ENCODE measurements around the gene ALDOA. TPM values are rescaled to one million over a fixed set of nuclear protein-coding genes. Genes with fewer than 3 reads are reported as not detected.

The ALDOA gene
- total and polyA plus RNA-seq, 10 of the 15 experiments (the other 5 are each of a cell fraction or from before 2014, with no cell fraction given): 218 to 2,339 (median 1,095) TPM

GRCh38 chr16:30113031-30113710 lies 47.6 kb downstream of the ALDOA start, which contains the start of gene GDPD3:
Gene GDPD3, minus strand, starts transcription at chr16:30113537. Its CDS starts 59 bp downstream, at chr16:30113478.
- intact Hi-C loops (cut with micrococcal nuclease; ENCODE audit: unreplicated experiment): no loop called here
- H3K27ac ChIP-seq (ENCODE audit: control insufficient read depth, insufficient read depth): no peak within 1 kb of the TSS
- H2AFZ ChIP-seq (ENCODE audit: control insufficient read depth, low read depth, low read length): no peak within 1 kb of the TSS
- no peak within 1 kb of the TSS for H3K4me2 ChIP-seq (ENCODE audit: control insufficient read depth, insufficient read depth)
- RAD21 ChIA-PET (ENCODE audit: unreplicated experiment): interaction anchor here (1.2 to 3.0 kb wide), 4 partner anchors 21 to 70 kb away, joined by 3 to 13 read pairs (median 4); partner anchors contain the start of genes CORO1A and TBX6
- H3K27me3 ChIP-seq (replicated peaks in 1 of 2; ENCODE audit: control insufficient read depth in 2 of 2, insufficient read depth in 2 of 2, low read length in 1 of 2): no peaks in the 10 kb centered on the region
- no peaks in the 10 kb centered on the region for H3K9me3 ChIP-seq (replicated peaks; ENCODE audit: control insufficient read depth, insufficient read depth, low read length)
- H3K4me3 ChIP-seq: no peak within 1 kb of the TSS
- CTCF ChIA-PET: interaction anchor here (1.5 to 3.0 kb wide), 6 partner anchors 8 to 73 kb away, joined by 3 to 22 read pairs (median 10); partner anchors contain the start of genes MAPK3 and TBX6
- ATAC-seq: peak; percentile 9; the same call in 2 of the 3 replicates
- FAIRE-seq: no peak
- in situ Hi-C loops (cut with MboI): no loop called here
- WGBS (ENCODE audit: insufficient coverage, insufficient replicate concordance, low lambda C conversion rate, missing lambda C conversion rate): 82% methylated on average over 20 of the region's 20 CpGs
- peaks cover 2% of the 10 kb centered on the region for H3K4me1 ChIP-seq (ENCODE audit: control insufficient read depth, insufficient read depth, low read length)
- DNase-seq (ENCODE audit: low read depth, low spot score): no peak
- no peak within 1 kb of the TSS for H3K9ac ChIP-seq (ENCODE audit: control insufficient read depth, insufficient read depth, low read length)
- POLR2A ChIA-PET: no interaction called here
- TF ChIP-seq EED (IDR thresholded peaks at IDR 0.05; ENCODE audit: low read depth): 0 out of 2 replicates have a peak, but pooled peaks have one; percentile 1
- TF ChIP-seq CBX3 (IDR thresholded peaks at IDR 0.05; ENCODE audit: borderline replicate concordance, low read depth): no peak
- no peak for TF ChIP-seq IKZF2 (IDR thresholded peaks at IDR 0.05)
- TF ChIP-seq POLR2A (IDR thresholded peaks at IDR 0.05; ENCODE audit: low read depth, low read length): peak; percentile 22; the same call in 1 of the 2 replicates
- TF ChIP-seq ZBTB4 (CRISPR knock-in tag; IDR thresholded peaks at IDR 0.05): no peak
- H3K79me2 ChIP-seq (ENCODE audit: control insufficient read depth, insufficient read depth, low read length): no peaks in the 10 kb centered on the region
- BruUV-seq (replicated peaks): no TSS peak
- H4K20me1 ChIP-seq (ENCODE audit: control insufficient read depth, insufficient read depth): no peaks in the 10 kb centered on the region
- SMC1A ChIA-PET (ENCODE audit: uncharacterized antibody, unreplicated experiment): interaction anchor here (1.1 to 1.6 kb wide), 2 partner anchors 21 to 231 kb away, joined by 3 to 6 read pairs; partner anchors contain the start of gene TBX6
- H3K36me3 ChIP-seq (ENCODE audit: control insufficient read depth in 2 of 2, insufficient read depth in 2 of 2, low read length in 1 of 2): no peaks in the 10 kb centered on the region; a peak in 1 of 4 replicates

Measured in GM12878 (cell line).